Mesenchymal stem cell (in vitro differentiated cells and primary cell): ENCODE results near the gene SSBP4.
A peak's percentile ranks its signal among the peaks of the same experiment; 100 is the strongest.

Source experiments
- DNase-seq: peaks from one replicate; pipeline ENCODE4 v3.0.0-alpha.2; 2013
- H2AFZ ChIP-seq: one replicate; pipeline ENCODE4 v1.6.1; 2013; ENCODE audit warnings: low read depth, mild to moderate bottlenecking, control low read depth, inconsistent platforms, low read length, moderate library complexity
- H2AK5ac ChIP-seq: 2 replicates; pipeline ENCODE4 v1.6.1; 2013; ENCODE audit warnings: low read length, moderate library complexity, mild to moderate bottlenecking, inconsistent platforms; ENCODE audit not compliant: severe bottlenecking
- H2BK120ac ChIP-seq: one replicate; pipeline ENCODE4 v1.6.1; 2013; ENCODE audit warnings: low read depth, mild to moderate bottlenecking, inconsistent platforms, low read length, moderate library complexity
- H2BK12ac ChIP-seq, 2 experiments: one replicate each; pipeline ENCODE4 v1.6.1; 2013; ENCODE audit warnings: inconsistent platforms in 2 of 2, low read length in 2 of 2, mild to moderate bottlenecking in 2 of 2, moderate library complexity in 2 of 2, control low read depth in 1 of 2
- H2BK15ac ChIP-seq: one replicate; pipeline ENCODE4 v1.6.1; 2013; ENCODE audit warnings: mild to moderate bottlenecking, low read depth, inconsistent platforms; ENCODE audit not compliant: poor library complexity, severe bottlenecking
- H2BK5ac ChIP-seq: 2 replicates; pipeline ENCODE4 v1.6.1; 2013; ENCODE audit warnings: low read depth, mild to moderate bottlenecking, low read length, control low read depth, inconsistent platforms; ENCODE audit not compliant: poor library complexity, severe bottlenecking
- H3K14ac ChIP-seq, 2 experiments: one replicate each; pipeline ENCODE4 v1.6.1; 2013; ENCODE audit warnings: inconsistent platforms in 2 of 2, low read length in 2 of 2, control low read depth in 1 of 2, mild to moderate bottlenecking in 1 of 2, moderate library complexity in 1 of 2
- H3K18ac ChIP-seq, 2 experiments: one replicate each; pipeline ENCODE4 v1.6.1; 2013; ENCODE audit warnings: inconsistent platforms in 2 of 2, low read length in 2 of 2, control low read depth in 1 of 2, low read depth in 1 of 2, mild to moderate bottlenecking in 1 of 2
- H3K23ac ChIP-seq, 2 experiments: one replicate each; pipeline ENCODE4 v1.6.1; 2013; ENCODE audit warnings: inconsistent platforms in 2 of 2, low read length in 2 of 2, mild to moderate bottlenecking in 2 of 2, moderate library complexity in 2 of 2, control low read depth in 1 of 2
- H3K27ac ChIP-seq: 2 replicates; pipeline ENCODE4 v1.5.1; 2013; ENCODE audit warnings: mild to moderate bottlenecking, moderate library complexity, low read length, control low read depth, inconsistent platforms; ENCODE audit not compliant: poor library complexity, severe bottlenecking
- H3K27me3 ChIP-seq, 2 experiments: 2 replicates each; pipeline versions ENCODE4 v1.6.1 to v1.7.0; 2013; ENCODE audit warnings: low read length in 2 of 2, mild to moderate bottlenecking in 2 of 2, moderate library complexity in 2 of 2, control low read depth in 1 of 2, inconsistent platforms in 1 of 2; ENCODE audit not compliant: control insufficient read depth in 1 of 2, insufficient read depth in 1 of 2
- H3K36me3 ChIP-seq, 2 experiments: 2 replicates each; pipeline versions ENCODE4 v1.6.1 to v1.7.0; 2013; ENCODE audit warnings: low read length in 2 of 2, control low read depth in 1 of 2, inconsistent platforms in 1 of 2, low read depth in 1 of 2, mild to moderate bottlenecking in 1 of 2; ENCODE audit not compliant: insufficient read depth in 2 of 2, control insufficient read depth in 1 of 2
- H3K4ac ChIP-seq, 2 experiments: one replicate each; pipeline ENCODE4 v1.6.1; 2013; ENCODE audit warnings: inconsistent platforms in 2 of 2, low read length in 2 of 2, mild to moderate bottlenecking in 2 of 2, moderate library complexity in 2 of 2, control low read depth in 1 of 2, low read depth in 1 of 2
- H3K4me1 ChIP-seq: 2 replicates; pipeline ENCODE4 v1.6.1; 2013; ENCODE audit warnings: low read depth, low read length, control low read depth; ENCODE audit not compliant: control insufficient read depth, insufficient read depth
- H3K4me2 ChIP-seq: 2 replicates; pipeline ENCODE4 v1.6.1; 2013; ENCODE audit warnings: low read length, mild to moderate bottlenecking, inconsistent platforms; ENCODE audit not compliant: poor library complexity, severe bottlenecking
- H3K4me3 ChIP-seq, 2 experiments: 2 replicates each; pipeline versions ENCODE4 v1.5.1 to v1.7.0; 2013; ENCODE audit warnings: low read length in 2 of 2, mild to moderate bottlenecking in 2 of 2, control low read depth in 1 of 2, low read depth in 1 of 2; ENCODE audit not compliant: insufficient read depth in 1 of 2
- H3K79me1 ChIP-seq: replicated peaks from 2 replicates; pipeline ENCODE4 v1.6.1; 2013; ENCODE audit warnings: mild to moderate bottlenecking, control low read depth, low read length, inconsistent platforms; ENCODE audit not compliant: poor library complexity, severe bottlenecking
- H3K9ac ChIP-seq: 2 replicates; pipeline ENCODE4 v1.7.0; 2013; ENCODE audit warnings: mild to moderate bottlenecking, low read length, moderate library complexity
- H3K9me3 ChIP-seq: 2 replicates; pipeline ENCODE4 v1.7.0; 2013; ENCODE audit warnings: mild to moderate bottlenecking, low read length; ENCODE audit not compliant: control insufficient read depth
- H4K8ac ChIP-seq: one replicate; pipeline ENCODE4 v1.6.1; 2013; ENCODE audit warnings: inconsistent platforms, mild to moderate bottlenecking, low read length, moderate library complexity
- H4K91ac ChIP-seq: one replicate; pipeline ENCODE4 v1.6.1; 2013; ENCODE audit warnings: mild to moderate bottlenecking, low read length, inconsistent platforms
- WGBS: methylation state at CpG from one replicate; pipeline ENCODE4 v1.1.7; 2013; ENCODE audit warnings: mixed read lengths; 5-methylcytosine and 5-hydroxymethylcytosine counted together

SSBP4 gene

DNA sequence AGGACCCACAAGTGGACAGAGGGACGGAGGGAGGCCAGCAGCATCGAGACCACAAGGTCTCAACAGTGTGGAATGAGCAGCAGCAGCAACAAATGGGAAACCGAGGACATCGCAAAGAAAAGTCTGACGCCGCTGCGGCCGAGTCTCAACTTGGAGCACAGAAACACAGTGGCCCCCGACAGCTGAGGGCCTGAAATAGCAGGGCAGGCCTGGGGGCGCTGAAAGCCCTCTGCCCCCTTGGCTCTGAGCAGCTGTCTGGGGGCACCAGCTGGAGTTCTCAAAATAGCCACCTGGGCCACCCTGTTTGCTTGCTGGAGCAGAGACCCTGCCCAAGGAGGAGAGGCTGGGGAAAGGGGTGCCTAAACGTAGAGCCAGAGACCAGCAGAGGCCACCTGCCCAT is 24.6 kb downstream of the SSBP4 start:
- no peak overlapping the region for H2BK12ac ChIP-seq

DNA sequence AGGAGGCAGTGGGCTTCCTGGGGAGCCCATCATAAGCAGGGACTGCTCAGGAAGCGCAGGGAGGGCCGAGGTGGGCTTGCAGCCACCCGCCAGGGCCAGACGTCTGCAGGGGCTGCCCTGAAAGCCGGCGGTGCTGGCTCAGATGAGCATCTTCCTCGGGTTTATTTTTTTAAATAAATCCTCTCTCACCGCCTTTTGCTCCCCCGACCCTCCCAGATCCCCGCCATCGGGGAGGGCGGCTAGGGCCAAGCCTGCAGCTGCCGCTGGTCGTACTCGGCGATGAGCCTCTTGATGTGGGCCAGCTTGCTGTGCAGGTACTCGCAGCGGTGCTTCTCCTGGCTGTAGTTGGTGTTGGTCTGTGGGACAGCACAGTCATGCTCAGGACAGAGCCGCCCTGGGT is 25.3 kb downstream of the SSBP4 start:
- Histone ChIP-seq H3K4ac (no peak overlapping the region), H3K27me3 (no peaks in the 10 kb centered on the region)
- 98% methylated on average over 19 of the region's 19 CpGs for WGBS

More for the DNA sequence above, 24.6 kb downstream of the SSBP4 start:
- Histone ChIP-seq H3K9ac (no peak overlapping the region), H4K91ac (no peak overlapping the region), H2BK5ac (no peak overlapping the region), H4K8ac (no peak overlapping the region), H2AFZ (no peak overlapping the region), H3K4ac (no peak overlapping the region), H2BK120ac (no peak overlapping the region), H2AK5ac (no peak overlapping the region), H3K27ac (no peak overlapping the region), H3K27me3 (no peaks in the 10 kb centered on the region), H3K4me3 (no peak overlapping the region), H3K36me3 (peaks cover 58 to 83% of the 10 kb centered on the region in 2 experiments), H3K4me2 (no peak overlapping the region), H3K79me1 (peaks cover 37% of the 10 kb centered on the region), H3K14ac (no peak overlapping the region), H3K9me3 (no peaks in the 10 kb centered on the region), H3K4me1 (peaks cover 39% of the 10 kb centered on the region), H2BK15ac (no peak overlapping the region), H3K23ac (no peak overlapping the region), H3K18ac (no peak overlapping the region)
- WGBS, result 97% methylated on average over 11 of the region's 11 CpGs
- DNase-seq, result no peak

DNA sequence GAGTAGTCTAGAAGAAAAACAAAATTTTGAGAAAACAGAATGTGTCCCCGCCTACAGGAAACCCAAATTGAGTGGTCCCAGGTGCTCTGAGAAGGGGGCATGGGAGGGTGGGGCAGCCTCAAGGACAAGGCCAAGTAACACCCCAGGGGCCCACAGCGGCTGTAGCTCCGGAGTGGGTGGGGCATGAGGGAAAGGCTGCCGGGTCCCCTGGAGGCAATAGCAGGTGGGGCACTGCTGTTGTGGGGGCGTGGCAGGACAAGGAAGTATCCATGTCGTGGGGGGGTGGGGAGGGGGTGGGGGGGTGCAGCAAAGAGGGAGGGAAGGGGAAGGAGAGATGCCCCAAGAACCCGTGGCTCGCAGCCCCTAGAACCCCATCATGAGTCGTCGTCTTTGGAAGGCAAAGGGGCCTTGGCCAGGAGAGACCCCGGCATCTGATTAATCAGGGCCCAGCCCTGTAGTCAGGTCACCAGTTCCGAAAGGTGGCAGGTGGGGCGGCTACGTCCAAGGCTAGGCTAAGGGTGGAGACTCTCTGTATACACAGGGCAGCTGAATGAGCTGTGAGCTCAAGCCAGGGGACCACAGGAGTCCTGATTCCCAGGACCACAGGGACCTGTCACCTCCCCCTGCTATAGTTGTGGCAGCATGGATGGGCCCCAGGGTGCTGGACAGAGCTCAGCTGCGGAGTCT is 26.2 kb downstream of the SSBP4 start:
- Histone ChIP-seq H3K4me2 (no peak overlapping the region), H3K27me3 (no peaks in the 10 kb centered on the region), H3K18ac (no peak overlapping the region), H3K9me3 (no peaks in the 10 kb centered on the region), H2AFZ (no peak overlapping the region), H3K4ac (peak overlapping the region in 1 of 2 experiments; percentile 13), H3K27ac (no peak overlapping the region), H4K8ac (no peak overlapping the region), H3K79me1 (peaks cover 50% of the 10 kb centered on the region), H2BK120ac (no peak overlapping the region), H3K4me3 (no peak overlapping the region), H3K4me1 (peaks cover 24% of the 10 kb centered on the region), H4K91ac (no peak overlapping the region), H3K36me3 (peaks cover 73 to 94% of the 10 kb centered on the region in 2 experiments), H2BK15ac (no peak overlapping the region), H3K23ac (no peak overlapping the region), H2AK5ac (no peak overlapping the region), H3K9ac (no peak overlapping the region), H2BK12ac (no peak overlapping the region), H3K14ac (no peak overlapping the region), H2BK5ac (no peak overlapping the region)
- no peak for DNase-seq
- WGBS, result 90% methylated on average over 15 of the region's 15 CpGs

More for the DNA sequence above, 25.3 kb downstream of the SSBP4 start:
- Histone ChIP-seq H3K4me3 (no peak overlapping the region), H2BK120ac (no peak overlapping the region), H3K4me1 (peaks cover 33% of the 10 kb centered on the region), H3K9ac (no peak overlapping the region), H3K79me1 (peaks cover 41% of the 10 kb centered on the region), H3K14ac (no peak overlapping the region), H4K8ac (no peak overlapping the region), H2BK12ac (no peak overlapping the region), H3K27ac (no peak overlapping the region), H3K23ac (no peak overlapping the region), H2AFZ (no peak overlapping the region), H3K36me3 (peaks cover 65 to 90% of the 10 kb centered on the region in 2 experiments), H3K4me2 (no peak overlapping the region), H2BK15ac (no peak overlapping the region), H2AK5ac (no peak overlapping the region), H3K9me3 (no peaks in the 10 kb centered on the region), H4K91ac (no peak overlapping the region), H2BK5ac (no peak overlapping the region), H3K18ac (no peak overlapping the region)
- no peak for DNase-seq

DNA sequence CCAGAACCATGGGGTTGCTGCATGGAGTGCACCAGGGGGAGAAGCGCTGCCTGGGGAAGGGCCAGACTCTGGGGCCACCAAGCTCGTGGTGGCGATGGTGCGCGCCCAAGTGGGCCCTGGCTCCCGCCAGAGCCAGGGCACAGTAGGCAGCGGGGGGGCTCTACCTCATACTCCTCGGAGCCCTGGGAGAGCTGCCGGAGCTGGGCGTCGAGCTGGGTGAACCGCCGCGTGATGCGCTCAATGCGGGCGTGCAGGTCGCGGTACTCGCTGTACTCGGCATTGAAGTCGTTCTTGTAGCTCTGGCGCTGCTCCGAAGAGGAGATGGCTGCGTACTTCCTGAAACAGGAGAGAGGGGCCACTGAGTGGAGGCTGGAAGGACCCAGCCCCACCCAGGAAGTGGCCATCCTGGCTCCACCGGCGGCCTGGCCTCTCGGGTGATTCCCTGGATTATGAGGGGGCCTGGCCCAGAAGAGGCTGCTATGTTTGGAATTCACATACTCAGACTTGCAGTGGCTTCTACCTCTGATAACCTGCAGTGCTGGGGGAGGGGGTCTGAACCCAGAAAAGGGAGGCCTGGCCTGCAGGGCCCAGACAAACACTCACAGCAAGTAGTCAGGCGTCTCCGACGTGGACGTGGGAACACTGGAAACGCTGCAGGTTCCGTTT is 27.1 kb downstream of the SSBP4 start:
- no peaks in the 10 kb centered on the region for H3K9me3 ChIP-seq
- H3K4me1 ChIP-seq, result peaks cover 27% of the 10 kb centered on the region
- H3K4me3 ChIP-seq, result no peak overlapping the region
- WGBS, result 89% methylated on average over 34 of the region's 34 CpGs
- H3K18ac ChIP-seq, result no peak overlapping the region
- H3K79me1 ChIP-seq, result peaks cover 53% of the 10 kb centered on the region
- no peaks in the 10 kb centered on the region for H3K27me3 ChIP-seq
- DNase-seq, result no peak
- peaks cover 82 to 94% of the 10 kb centered on the region in 2 experiments for H3K36me3 ChIP-seq
- H3K4ac ChIP-seq, result no peak overlapping the region
- no peak overlapping the region for H4K91ac ChIP-seq
- no peak overlapping the region for H3K14ac ChIP-seq
- no peak overlapping the region for H2BK5ac ChIP-seq
- H4K8ac ChIP-seq, result no peak overlapping the region
- H2BK15ac ChIP-seq, result no peak overlapping the region
- no peak overlapping the region for H2AFZ ChIP-seq
- H3K9ac ChIP-seq, result no peak overlapping the region
- no peak overlapping the region for H3K4me2 ChIP-seq
- H3K27ac ChIP-seq, result no peak overlapping the region
- H2BK120ac ChIP-seq, result no peak overlapping the region
- H2BK12ac ChIP-seq, result no peak overlapping the region
- H3K23ac ChIP-seq, result no peak overlapping the region
- H2AK5ac ChIP-seq, result no peak overlapping the region
